Endothelial cell (in vitro differentiated cells): ENCODE data around the gene FUBP3. TPM values are rescaled to one million over a fixed set of nuclear protein-coding genes. Genes with fewer than 3 reads are reported as not detected.

Experiments
- DNase-seq: peaks from one replicate; pipeline ENCODE4 v3.0.0; 2021; ENCODE audit warnings: low spot score
- H3K27ac Mint-ChIP-seq: one replicate; pipeline ENCODE4 v1.8.0; 2021; ENCODE audit warnings: mixed read lengths, inconsistent platforms; ENCODE audit not compliant: unreplicated experiment
- H3K27me3 Mint-ChIP-seq: one replicate; pipeline ENCODE4 v1.8.0; 2021; ENCODE audit warnings: mild to moderate bottlenecking, moderate library complexity, mixed read lengths, inconsistent platforms; ENCODE audit not compliant: unreplicated experiment
- H3K36me3 Mint-ChIP-seq: one replicate; pipeline ENCODE4 v1.8.0; 2021; ENCODE audit warnings: mild to moderate bottlenecking, low read depth, mixed read lengths, inconsistent platforms; ENCODE audit not compliant: unreplicated experiment
- H3K4me1 Mint-ChIP-seq: one replicate; pipeline ENCODE4 v1.8.0; 2021; ENCODE audit warnings: mild to moderate bottlenecking, mixed read lengths, inconsistent platforms; ENCODE audit not compliant: unreplicated experiment
- H3K4me3 Mint-ChIP-seq: one replicate; pipeline ENCODE4 v1.8.0; 2021; ENCODE audit warnings: mild to moderate bottlenecking, mixed read lengths, inconsistent platforms; ENCODE audit not compliant: unreplicated experiment
- H3K9me3 Mint-ChIP-seq: one replicate; pipeline ENCODE4 v1.8.0; 2021; ENCODE audit warnings: mixed read lengths, inconsistent platforms; ENCODE audit not compliant: unreplicated experiment
- total RNA-seq: library from RNA; stranded (reverse); fragmentation: NEBNext Ultra II Directional; extraction: Animal tissue kit (Norgen Biotek cat#: 25700); gene quantifications from one replicate; pipeline ENCODE4 v1.2.1, GENCODE V29; 2021; ENCODE audit not compliant: unreplicated experiment
- TF ChIP-seq, protein P1 (sequence below): fragments of 200-600 bp; sonication (generic); IDR thresholded peaks from one replicate; pipeline ENCODE4 v1.5.0; 2021; ENCODE audit warnings: antibody characterized with exemption; ENCODE audit not compliant: unreplicated experiment

Gene FUBP3
- total RNA-seq, 1 donor from 2014 or later: 61.9 TPM

DNA sequence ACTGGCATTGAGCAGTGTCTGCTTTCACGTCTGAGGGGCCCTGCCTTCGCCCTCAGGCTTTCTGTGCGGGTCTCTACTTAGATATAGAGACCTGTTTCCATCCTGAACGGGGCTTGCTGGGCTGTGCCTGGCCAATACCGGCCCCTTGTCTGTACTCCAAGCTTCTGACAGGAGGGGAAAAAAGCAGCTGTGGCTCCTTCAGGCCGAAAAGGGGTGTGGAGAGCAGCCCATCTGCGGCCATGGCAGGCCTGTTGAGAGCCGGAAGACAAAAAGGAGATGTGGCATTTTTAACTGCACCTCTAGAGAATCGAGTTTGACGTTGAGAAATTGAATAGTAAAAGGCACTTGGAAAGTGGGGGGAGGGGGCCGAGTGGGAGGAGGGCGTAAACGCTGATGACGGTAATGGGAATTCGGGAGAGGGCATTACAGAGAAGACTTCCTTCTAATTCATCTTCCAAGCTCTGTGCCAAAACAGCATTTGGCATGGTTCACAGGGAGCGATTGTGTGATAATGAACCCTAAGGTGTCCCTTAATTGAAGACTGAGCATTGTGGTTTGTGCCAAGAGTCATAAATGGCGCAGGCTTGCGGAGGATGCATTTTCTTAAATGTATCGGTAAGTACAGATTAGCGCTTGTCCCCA is 59.9 kb downstream of the FUBP3 start:
- TF ChIP-seq, protein P1, sequence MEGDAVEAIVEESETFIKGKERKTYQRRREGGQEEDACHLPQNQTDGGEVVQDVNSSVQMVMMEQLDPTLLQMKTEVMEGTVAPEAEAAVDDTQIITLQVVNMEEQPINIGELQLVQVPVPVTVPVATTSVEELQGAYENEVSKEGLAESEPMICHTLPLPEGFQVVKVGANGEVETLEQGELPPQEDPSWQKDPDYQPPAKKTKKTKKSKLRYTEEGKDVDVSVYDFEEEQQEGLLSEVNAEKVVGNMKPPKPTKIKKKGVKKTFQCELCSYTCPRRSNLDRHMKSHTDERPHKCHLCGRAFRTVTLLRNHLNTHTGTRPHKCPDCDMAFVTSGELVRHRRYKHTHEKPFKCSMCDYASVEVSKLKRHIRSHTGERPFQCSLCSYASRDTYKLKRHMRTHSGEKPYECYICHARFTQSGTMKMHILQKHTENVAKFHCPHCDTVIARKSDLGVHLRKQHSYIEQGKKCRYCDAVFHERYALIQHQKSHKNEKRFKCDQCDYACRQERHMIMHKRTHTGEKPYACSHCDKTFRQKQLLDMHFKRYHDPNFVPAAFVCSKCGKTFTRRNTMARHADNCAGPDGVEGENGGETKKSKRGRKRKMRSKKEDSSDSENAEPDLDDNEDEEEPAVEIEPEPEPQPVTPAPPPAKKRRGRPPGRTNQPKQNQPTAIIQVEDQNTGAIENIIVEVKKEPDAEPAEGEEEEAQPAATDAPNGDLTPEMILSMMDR: no peak
- DNase-seq: no peak
- no peaks in the 10 kb centered on the region for H3K4me1 Mint-ChIP-seq
- no peaks in the 10 kb centered on the region for H3K9me3 Mint-ChIP-seq
- H3K27ac Mint-ChIP-seq: no peak overlapping the region
- H3K27me3 Mint-ChIP-seq: no peaks in the 10 kb centered on the region
- H3K36me3 Mint-ChIP-seq: peaks cover 14% of the 10 kb centered on the region
- no peak overlapping the region for H3K4me3 Mint-ChIP-seq

DNA sequence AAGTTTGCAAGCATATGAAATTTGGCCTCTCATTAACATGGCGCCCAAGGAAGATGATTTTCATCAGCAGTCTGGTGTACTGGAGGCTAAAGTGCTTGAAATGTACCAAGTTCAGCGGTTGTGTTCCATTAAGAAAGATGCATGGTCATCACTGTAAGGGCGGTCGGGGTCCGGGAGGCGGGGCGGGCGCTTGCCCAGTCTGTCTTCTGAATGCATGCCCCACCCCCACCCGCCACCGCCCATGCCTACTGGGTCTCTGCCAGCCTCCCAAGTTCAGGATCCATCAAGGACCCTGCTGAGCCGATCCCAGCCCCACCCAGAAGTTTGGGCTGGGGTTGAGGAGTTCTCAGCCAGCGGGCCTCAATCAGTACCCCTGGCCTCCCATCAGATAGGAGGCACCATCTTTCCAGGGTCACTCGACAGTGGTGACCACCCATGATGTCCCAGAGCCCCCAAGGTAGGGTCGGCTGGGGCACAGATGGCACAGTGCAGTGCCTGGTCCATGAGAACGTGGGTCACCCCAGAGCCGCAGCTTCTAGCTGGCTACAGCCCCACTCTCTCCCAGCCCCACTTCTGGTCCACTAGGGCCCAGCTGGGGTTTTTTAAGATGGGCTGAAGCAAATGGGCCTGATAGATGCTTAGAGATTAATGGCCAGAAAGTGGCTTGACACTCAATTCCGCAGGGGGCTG is 60.6 kb downstream of the FUBP3 start:
- Mint-ChIP-seq H3K27ac (no peak overlapping the region), H3K9me3 (no peaks in the 10 kb centered on the region), H3K4me1 (no peaks in the 10 kb centered on the region), H3K36me3 (peaks cover 9% of the 10 kb centered on the region), H3K4me3 (no peak overlapping the region), H3K27me3 (no peaks in the 10 kb centered on the region)
- no peak for DNase-seq
- TF ChIP-seq, protein P1: no peak

DNA sequence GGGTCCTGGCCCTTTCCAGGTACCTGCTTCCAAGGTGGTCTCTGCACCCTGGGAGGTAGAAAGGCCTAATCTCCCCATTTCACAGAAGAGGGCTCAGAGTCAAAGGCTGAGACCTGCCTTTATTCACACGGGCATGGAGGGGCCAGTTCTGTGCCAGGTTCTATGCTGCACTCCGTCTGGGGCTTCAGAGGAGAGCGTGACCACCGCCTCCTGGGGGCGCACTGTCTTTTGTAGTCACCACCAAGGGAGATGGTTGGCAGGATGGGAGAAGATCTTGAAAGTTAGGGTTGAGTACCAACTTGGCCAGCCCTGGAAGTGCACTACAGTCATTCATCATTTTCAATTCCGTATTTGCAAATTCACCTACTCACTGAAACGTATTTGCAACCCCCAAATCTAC is 61.3 kb downstream of the FUBP3 start:
- Mint-ChIP-seq H3K27me3 (no peaks in the 10 kb centered on the region), H3K27ac (no peak overlapping the region), H3K36me3 (peaks cover 5% of the 10 kb centered on the region), H3K4me1 (no peaks in the 10 kb centered on the region), H3K4me3 (no peak overlapping the region), H3K9me3 (no peaks in the 10 kb centered on the region)
- TF ChIP-seq, protein P1: no peak
- no peak for DNase-seq

- Mint-ChIP-seq H3K4me3 (no peak overlapping the region), H3K27ac (no peak overlapping the region), H3K4me1 (no peaks in the 10 kb centered on the region), H3K27me3 (peaks cover 3% of the 10 kb centered on the region), H3K36me3 (no peaks in the 10 kb centered on the region), H3K9me3 (no peaks in the 10 kb centered on the region)
- no peak for DNase-seq
- TF ChIP-seq, protein P1: no peak
Observed at GRCh38 chr9:130642926-130643325, 63.5 kb downstream of the FUBP3 start.

DNA sequence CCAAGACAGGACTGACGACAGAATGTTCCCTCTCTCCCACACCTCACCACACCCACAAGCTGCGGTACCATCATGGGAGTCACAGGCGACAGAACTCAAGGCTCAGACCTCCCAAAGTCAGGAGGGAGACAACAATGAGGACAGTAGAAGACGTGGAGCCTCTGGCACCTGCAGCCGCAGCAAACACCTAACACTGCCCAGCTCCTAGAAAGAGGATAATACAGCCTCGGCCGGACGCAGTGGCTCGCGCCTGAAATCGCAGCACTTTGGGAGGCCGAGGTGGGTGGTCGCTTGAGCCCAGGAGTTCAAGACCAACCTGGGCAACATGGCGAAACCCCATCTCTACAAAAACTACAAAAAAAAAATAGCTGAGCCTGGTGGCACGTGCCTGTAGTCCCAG is 71.8 kb downstream of the FUBP3 start:
- Mint-ChIP-seq H3K4me1 (no peaks in the 10 kb centered on the region), H3K27me3 (peaks cover 3% of the 10 kb centered on the region), H3K4me3 (no peak overlapping the region), H3K9me3 (no peaks in the 10 kb centered on the region), H3K36me3 (peaks cover 1% of the 10 kb centered on the region), H3K27ac (no peak overlapping the region)
- no peak for DNase-seq
- TF ChIP-seq, protein P1: no peak
